ENCODE measurements around the gene CSAG2. TPM values are rescaled to one million over a fixed set of nuclear protein-coding genes. Genes with fewer than 3 reads are reported as not detected.
"Not testable (repeated sequence)": the region's sequence is repeated elsewhere in the genome, so short reads cannot be mapped to it uniquely, and the experiment has no call there.

The CSAG2 gene, protein sequence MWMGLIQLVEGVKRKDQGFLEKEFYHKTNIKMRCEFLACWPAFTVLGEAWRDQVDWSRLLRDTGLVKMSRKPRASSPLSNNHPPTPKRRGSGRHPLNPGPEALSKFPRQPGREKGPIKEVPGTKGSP
- polyA plus RNA-seq (ENCODE audit: insufficient read length in 12 of 12) = not detected
- long read RNA-seq, donor 1 = 0 reads
- long read RNA-seq, donor 2 = 0 reads
- long read RNA-seq, donor 3 = 0 reads
- long read RNA-seq, donor 4 = 0 reads
- long read RNA-seq, donor 5 = 0 reads
- long read RNA-seq, donor 6 = 0 reads
- long read RNA-seq, donor 7 = 0 reads
- long read RNA-seq, donor 8 = 0 reads
- long read RNA-seq, donor 9 = 0 reads
- long read RNA-seq, donor 10 = 0 reads
- long read RNA-seq, donor 11 = 0 reads

GRCh38 chrX:152709173-152709572 is at the start of gene CSAG2:
CSAG2 (minus strand) TSS chrX:152709273; CDS start chrX:152709112, 161 bp downstream.
- DNase-seq = not testable (repeated sequence)

DNA sequence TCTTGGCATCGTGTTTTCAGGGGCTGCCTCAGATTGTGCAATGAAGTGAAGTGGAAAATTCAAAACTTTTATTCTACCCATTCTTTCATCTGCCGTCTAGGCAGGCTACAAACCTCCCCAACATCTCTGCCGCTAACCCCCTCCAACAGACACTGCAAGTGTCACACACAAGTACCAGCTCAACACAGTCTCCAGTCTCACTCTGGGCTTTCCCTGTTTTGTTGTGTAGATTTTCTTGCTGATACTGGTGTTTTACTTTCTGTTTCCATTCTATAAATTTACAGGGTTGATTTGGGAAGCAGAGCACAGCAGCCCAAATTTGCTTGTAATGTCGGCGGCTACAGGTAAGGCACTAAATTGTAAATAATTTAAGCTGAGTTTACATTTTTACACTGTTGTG is 45.8 kb upstream of the CSAG2 start:
- not testable (repeated sequence) for DNase-seq

- DNase-seq = not testable (repeated sequence)
Observed at GRCh38 chrX:152753686-152754650, 44.9 kb upstream of the CSAG2 start, which contains the start of gene MAGEA2. MAGEA2 (minus strand) TSS chrX:152753842; CDS start chrX:152751363, 2,479 bp downstream.

DNA sequence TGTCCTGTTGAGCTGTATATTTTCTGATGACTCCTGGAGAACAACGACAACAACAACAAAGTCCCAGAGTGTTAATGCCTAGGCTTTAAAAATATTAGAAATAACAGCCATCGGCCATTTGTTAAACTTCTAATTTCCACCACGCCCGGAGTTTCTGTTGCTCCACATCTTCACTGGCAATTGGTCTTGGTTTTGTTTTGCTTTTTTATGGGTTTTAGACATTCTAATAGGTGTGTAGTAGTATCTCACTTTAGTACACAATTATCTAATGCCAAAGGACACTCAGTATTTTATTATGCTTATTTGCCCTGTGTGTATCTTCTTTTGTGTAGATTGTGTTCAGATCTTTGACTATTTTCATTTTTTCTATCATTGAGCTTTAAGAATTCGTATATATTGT is 29.5 kb upstream of the CSAG2 start:
- no peak for DNase-seq

GRCh38 chrX:152736528-152736927 is 27.5 kb upstream of the CSAG2 start:
- DNase-seq = not testable (repeated sequence)

DNA sequence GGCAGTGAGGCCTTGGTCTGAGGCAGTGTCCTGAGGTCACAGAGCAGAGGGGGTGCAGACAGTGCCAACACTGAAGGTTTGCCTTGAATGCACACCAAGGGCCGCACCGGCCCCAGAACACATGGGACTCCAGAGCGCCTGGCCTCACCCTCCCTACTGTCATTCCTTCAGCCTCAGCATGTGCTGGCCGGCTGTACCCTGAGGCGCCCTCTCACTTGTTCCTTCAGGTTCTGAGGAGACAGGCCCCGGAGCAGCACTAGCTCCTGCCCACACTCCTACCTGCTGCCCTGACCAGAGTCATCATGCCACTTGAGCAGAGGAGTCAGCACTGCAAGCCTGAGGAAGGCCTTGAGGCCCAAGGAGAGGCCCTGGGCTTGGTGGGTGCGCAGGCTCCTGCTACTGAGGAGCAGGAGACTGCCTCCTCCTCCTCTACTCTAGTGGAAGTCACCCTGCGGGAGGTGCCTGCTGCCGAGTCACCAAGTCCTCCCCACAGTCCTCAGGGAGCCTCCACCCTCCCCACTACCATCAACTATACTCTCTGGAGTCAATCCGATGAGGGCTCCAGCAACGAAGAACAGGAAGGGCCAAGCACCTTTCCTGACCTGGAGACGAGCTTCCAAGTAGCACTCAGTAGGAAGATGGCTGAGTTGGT is 26.9 kb upstream of the CSAG2 start:
- no peak for DNase-seq

DNA sequence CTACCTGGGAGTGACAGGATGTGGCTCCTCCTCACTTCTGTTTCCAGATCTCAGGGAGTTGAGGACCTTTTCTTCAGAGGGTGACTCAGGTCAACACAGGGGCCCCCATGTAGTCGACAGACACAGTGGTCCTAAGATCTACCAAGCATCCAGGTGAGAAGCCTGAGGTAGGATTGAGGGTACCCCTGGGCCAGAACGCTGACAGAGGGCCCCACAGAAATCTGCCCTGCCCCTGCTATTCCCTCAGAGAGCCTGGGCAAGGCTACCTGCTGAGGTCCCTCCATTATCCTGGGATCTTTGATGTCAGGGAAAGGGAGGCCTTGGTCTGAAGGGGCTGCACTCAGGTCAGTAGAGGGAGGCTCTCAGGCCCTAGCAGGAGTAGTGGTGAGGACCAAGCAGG is 26.0 kb upstream of the CSAG2 start:
- no peak for DNase-seq

GRCh38 chrX:152734143-152734858 is 25.2 kb upstream of the CSAG2 start:
- not testable (repeated sequence) for DNase-seq

- no peak for DNase-seq
Observed at GRCh38 chrX:152733261-152733975, 24.3 kb upstream of the CSAG2 start, which contains the start of the genes CSAG1 and MAGEA12. CSAG1 (minus strand) TSS chrX:152733721; CDS start chrX:152732460, 1,261 bp downstream. MAGEA12 (plus strand) TSS chrX:152733757; CDS start chrX:152736162, 2,405 bp downstream.

DNA sequence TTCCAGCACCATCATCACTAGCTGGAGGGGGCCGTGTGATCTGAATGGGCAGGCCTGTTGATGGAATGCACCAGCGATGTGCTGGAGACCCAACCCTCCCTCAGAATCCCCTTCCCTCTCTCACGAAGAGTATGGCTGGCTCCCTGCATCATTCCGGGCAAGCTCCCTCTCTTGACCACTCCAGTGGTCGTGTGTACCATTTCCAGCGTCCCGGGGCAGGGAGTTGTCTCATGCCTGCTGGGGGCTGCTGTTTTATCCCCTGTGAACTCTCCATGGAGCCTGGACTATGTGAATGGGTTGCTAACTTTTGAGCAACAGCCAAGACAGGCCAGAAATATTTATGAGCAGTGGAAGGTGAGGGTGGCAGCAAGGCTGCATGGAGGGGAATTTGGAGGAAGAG is 16.3 kb upstream of the CSAG2 start:
- DNase-seq = no peak

DNA sequence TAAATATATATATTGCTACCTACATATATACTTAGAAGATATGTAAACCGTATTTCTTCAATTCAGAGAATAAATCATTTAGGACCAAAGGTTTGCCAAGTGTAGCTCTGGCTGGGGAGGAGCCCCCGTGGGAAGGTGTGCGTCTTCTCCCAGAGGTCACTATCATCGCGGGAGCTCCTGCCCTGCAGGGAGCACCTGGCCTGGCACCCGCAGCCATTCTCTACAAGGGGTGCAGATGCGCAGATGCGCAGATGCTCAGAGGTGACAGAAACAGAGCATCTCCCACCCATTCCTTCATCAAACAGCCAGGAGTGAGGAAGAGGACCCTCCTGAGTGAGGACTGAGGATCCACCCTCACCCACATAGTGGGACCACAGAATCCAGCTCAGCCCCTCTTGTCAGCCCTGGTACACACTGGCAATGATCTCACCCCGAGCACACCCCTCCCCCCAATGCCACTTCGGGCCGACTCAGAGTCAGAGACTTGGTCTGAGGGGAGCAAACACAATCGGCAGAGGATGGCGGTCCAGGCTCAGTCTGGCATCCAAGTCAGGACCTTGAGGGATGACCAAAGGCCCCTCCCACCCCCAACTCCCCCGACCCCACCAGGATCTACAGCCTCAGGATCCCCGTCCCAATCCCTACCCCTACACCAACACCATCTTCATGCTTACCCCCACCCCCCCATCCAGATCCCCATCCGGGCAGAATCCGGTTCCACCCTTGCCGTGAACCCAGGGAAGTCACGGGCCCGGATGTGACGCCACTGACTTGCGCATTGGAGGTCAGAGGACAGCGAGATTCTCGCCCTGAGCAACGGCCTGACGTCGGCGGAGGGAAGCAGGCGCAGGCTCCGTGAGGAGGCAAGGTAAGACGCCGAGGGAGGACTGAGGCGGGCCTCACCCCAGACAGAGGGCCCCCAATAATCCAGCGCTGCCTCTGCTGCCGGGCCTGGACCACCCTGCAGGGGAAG is 5.0 kb upstream of the CSAG2 start, which contains the start of gene MAGEA2B:
Gene MAGEA2B (plus strand): TSS at position 814 of the 973 bp plus-strand sequence. CDS start 2,479 bp downstream, outside the sequence.
- DNase-seq = not testable (repeated sequence)

GRCh38 chrX:152713195-152713594 is 4.1 kb upstream of the CSAG2 start:
- DNase-seq = not testable (repeated sequence)

DNA sequence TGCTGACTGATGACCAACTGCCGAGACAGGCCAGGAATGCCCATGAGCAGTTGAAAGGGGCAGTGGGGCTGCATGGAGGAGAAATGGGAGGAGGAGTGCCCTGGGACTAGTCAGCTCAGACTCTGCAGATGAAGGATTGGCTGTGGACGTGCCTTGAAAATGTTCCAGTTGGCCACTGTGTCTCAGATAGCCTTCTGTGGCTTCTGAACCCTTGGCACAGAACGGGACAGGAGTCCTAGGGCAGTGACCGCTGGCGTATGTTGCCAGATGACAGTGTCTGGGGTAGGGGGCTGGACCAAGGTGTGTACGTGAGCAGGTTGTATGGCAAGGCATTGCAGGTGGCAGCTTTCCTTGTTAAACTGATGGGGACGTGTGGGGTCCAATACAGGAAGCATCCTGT is 2.6 kb downstream of the CSAG2 start:
- not testable (repeated sequence) for DNase-seq

- not testable (repeated sequence) for DNase-seq
Observed at GRCh38 chrX:152700390-152700789, 8.7 kb downstream of the CSAG2 start.

- not testable (repeated sequence) for DNase-seq
Observed at GRCh38 chrX:152697952-152698931, 10.8 kb downstream of the CSAG2 start, which contains the start of gene MAGEA3. MAGEA3 (plus strand) TSS chrX:152698794; CDS start chrX:152700833, 2,039 bp downstream.

GRCh38 chrX:152681012-152681411 is 28.1 kb downstream of the CSAG2 start:
- DNase-seq = not testable (repeated sequence)

DNA sequence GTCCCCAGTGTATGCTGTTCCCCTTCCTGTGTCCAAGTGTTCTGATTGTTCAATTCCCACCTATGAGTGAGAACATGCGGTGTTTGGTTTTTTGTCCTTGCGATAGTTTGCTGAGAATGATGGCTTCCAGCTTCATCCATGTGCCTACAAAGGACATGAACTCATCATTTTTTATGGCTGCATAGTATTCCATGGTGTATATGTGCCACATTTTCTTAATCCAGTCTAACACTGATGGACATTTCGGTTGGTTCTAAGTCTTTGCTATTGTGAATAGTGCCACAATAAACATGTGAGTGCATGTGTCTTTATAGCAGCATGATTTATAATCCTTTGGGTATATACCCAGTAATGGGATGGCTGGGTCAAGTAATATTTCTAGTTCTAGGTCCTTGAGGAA is 34.4 kb downstream of the CSAG2 start:
- DNase-seq = not testable (repeated sequence)
